Endothelial cell (in vitro differentiated cells): ENCODE measurements around the gene EPHA4. TPM values are rescaled to one million over a fixed set of nuclear protein-coding genes. Genes with fewer than 3 reads are reported as not detected.

Experiments
- DNase-seq: peaks from one replicate; pipeline ENCODE4 v3.0.0; 2021; ENCODE audit warnings: low spot score
- H3K27ac Mint-ChIP-seq: one replicate; pipeline ENCODE4 v1.8.0; 2021; ENCODE audit warnings: mixed read lengths, inconsistent platforms; ENCODE audit not compliant: unreplicated experiment
- H3K27me3 Mint-ChIP-seq: one replicate; pipeline ENCODE4 v1.8.0; 2021; ENCODE audit warnings: mild to moderate bottlenecking, moderate library complexity, mixed read lengths, inconsistent platforms; ENCODE audit not compliant: unreplicated experiment
- H3K36me3 Mint-ChIP-seq: one replicate; pipeline ENCODE4 v1.8.0; 2021; ENCODE audit warnings: mild to moderate bottlenecking, low read depth, mixed read lengths, inconsistent platforms; ENCODE audit not compliant: unreplicated experiment
- H3K4me1 Mint-ChIP-seq: one replicate; pipeline ENCODE4 v1.8.0; 2021; ENCODE audit warnings: mild to moderate bottlenecking, mixed read lengths, inconsistent platforms; ENCODE audit not compliant: unreplicated experiment
- H3K4me3 Mint-ChIP-seq: one replicate; pipeline ENCODE4 v1.8.0; 2021; ENCODE audit warnings: mild to moderate bottlenecking, mixed read lengths, inconsistent platforms; ENCODE audit not compliant: unreplicated experiment
- H3K9me3 Mint-ChIP-seq: one replicate; pipeline ENCODE4 v1.8.0; 2021; ENCODE audit warnings: mixed read lengths, inconsistent platforms; ENCODE audit not compliant: unreplicated experiment
- total RNA-seq: library from RNA; stranded (reverse); fragmentation: NEBNext Ultra II Directional; extraction: Animal tissue kit (Norgen Biotek cat#: 25700); gene quantifications from one replicate; pipeline ENCODE4 v1.2.1, GENCODE V29; 2021; ENCODE audit not compliant: unreplicated experiment
- TF ChIP-seq, protein P1 (sequence below): fragments of 200-600 bp; sonication (generic); IDR thresholded peaks from one replicate; pipeline ENCODE4 v1.5.0; 2021; ENCODE audit warnings: antibody characterized with exemption; ENCODE audit not compliant: unreplicated experiment

The EPHA4 gene
- total RNA-seq, 1 donor from 2014 or later, result 62.0 TPM

DNA sequence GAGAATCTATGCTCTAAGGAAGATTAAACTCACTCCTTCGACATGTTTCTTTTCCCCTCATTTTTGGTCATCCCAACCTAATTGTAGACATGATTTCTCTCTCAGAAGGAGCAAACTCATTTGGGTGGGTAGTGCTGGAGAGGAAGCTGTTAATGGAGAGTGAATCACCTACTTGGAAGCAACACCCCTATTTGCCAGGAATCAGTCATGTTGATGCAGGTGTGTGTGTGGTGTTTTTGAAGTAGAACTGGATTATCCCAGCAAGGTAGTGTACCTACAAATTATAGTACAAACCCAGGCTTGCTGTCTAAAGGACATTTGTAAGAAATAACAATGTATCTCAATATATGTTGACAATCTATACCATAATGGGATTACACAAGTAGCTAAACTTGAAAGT lies 186.4 kb downstream of the EPHA4 start:
- no peaks in the 10 kb centered on the region for H3K4me1 Mint-ChIP-seq
- H3K27me3 Mint-ChIP-seq, result no peaks in the 10 kb centered on the region
- H3K4me3 Mint-ChIP-seq, result no peak overlapping the region
- H3K9me3 Mint-ChIP-seq, result no peaks in the 10 kb centered on the region
- no peaks in the 10 kb centered on the region for H3K36me3 Mint-ChIP-seq
- TF ChIP-seq, protein P1, sequence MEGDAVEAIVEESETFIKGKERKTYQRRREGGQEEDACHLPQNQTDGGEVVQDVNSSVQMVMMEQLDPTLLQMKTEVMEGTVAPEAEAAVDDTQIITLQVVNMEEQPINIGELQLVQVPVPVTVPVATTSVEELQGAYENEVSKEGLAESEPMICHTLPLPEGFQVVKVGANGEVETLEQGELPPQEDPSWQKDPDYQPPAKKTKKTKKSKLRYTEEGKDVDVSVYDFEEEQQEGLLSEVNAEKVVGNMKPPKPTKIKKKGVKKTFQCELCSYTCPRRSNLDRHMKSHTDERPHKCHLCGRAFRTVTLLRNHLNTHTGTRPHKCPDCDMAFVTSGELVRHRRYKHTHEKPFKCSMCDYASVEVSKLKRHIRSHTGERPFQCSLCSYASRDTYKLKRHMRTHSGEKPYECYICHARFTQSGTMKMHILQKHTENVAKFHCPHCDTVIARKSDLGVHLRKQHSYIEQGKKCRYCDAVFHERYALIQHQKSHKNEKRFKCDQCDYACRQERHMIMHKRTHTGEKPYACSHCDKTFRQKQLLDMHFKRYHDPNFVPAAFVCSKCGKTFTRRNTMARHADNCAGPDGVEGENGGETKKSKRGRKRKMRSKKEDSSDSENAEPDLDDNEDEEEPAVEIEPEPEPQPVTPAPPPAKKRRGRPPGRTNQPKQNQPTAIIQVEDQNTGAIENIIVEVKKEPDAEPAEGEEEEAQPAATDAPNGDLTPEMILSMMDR, result no peak
- no peak for DNase-seq
- H3K27ac Mint-ChIP-seq, result no peak overlapping the region

DNA sequence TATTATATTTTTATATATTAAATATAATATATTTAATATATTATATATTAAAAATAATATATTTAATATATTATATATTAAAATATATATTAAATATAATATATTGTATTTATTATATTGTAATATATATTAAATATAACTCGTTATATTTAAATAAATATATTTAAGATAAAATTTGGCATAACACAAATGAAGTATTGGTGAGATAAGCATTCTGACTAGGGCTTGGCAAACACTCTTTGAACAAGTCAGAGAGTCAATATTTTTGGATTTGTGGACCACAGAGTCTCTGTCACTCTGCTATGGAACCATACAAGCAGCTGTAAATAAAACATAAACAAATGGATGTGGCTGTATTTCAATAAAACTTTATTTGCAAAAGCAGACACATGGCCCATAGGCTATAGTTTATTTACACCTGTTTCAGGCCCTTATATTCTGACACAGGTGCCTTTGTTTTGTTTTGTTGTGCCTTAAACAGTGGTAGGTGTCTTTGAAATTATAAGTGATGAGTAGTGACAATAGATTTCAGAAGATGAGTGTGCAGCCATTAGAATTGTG lies 190.1 kb downstream of the EPHA4 start:
- DNase-seq, result no peak
- no peak overlapping the region for H3K4me3 Mint-ChIP-seq
- no peaks in the 10 kb centered on the region for H3K4me1 Mint-ChIP-seq
- no peaks in the 10 kb centered on the region for H3K36me3 Mint-ChIP-seq
- no peaks in the 10 kb centered on the region for H3K27me3 Mint-ChIP-seq
- H3K27ac Mint-ChIP-seq, result no peak overlapping the region
- no peaks in the 10 kb centered on the region for H3K9me3 Mint-ChIP-seq
- TF ChIP-seq, protein P1, result no peak

DNA sequence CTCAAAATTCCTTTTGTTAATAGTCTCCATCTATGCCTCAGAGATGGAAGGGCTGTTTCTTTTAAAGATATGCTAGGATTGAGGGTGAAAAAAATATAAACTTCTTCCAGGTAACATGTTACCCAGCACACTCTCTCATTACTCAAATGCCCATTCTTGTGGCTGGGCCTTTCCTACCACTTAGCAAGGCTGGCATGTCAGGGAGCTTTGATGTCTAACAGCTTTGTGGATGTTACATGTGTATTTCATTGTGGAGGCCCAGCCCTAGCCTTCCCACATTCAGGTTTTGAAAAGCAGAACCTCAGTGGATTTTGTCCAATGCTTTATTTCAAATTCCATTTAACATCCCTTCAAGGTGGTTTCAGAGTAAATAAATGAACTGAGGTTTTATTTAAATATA lies 191.4 kb downstream of the EPHA4 start:
- Mint-ChIP-seq H3K27ac (no peak overlapping the region), H3K4me3 (no peak overlapping the region), H3K9me3 (no peaks in the 10 kb centered on the region), H3K36me3 (no peaks in the 10 kb centered on the region), H3K27me3 (no peaks in the 10 kb centered on the region), H3K4me1 (no peaks in the 10 kb centered on the region)
- DNase-seq, result no peak
- TF ChIP-seq, protein P1, result no peak

DNA sequence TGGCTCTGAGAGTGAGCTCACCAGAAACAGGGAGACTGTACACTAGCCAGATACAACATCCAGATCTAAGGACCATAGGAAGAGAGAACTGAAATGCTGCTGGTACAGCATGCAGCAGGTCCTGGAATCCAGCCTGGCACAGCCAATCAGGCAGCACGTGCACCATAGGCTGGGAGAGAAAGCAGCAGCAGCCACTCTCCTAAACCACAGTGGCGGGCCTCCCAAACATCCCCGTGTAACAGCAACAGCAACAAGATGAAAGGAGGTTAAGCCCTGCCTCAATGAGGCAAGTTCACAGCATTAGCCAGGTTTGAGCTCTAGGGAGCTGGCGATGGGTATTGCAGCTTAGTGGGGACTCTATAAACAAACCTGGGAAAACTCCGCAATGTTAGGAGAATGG lies 192.0 kb downstream of the EPHA4 start:
- Mint-ChIP-seq H3K4me3 (no peak overlapping the region), H3K9me3 (no peaks in the 10 kb centered on the region), H3K27ac (no peak overlapping the region), H3K36me3 (no peaks in the 10 kb centered on the region), H3K4me1 (no peaks in the 10 kb centered on the region), H3K27me3 (no peaks in the 10 kb centered on the region)
- TF ChIP-seq, protein P1, result no peak
- DNase-seq, result no peak

DNA sequence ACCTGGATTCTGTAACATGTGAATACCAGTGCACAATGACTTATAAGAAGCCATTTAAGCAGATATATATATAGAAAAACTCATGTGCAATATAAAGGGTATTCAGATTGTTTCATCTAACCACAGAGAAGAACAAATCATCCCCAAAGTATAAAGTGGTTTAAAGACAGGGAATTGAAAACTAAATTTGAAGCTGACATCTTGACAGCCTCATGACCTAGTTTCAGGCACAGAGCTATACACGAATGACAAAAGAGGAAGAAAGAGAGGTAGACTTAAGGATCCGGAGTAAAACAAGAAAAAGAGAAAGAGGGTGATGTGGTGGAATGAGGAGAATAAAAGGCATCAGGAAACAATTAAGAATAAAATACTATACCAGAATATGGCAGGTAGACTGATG lies 194.5 kb downstream of the EPHA4 start:
- H3K27me3 Mint-ChIP-seq, result no peaks in the 10 kb centered on the region
- H3K9me3 Mint-ChIP-seq, result no peaks in the 10 kb centered on the region
- TF ChIP-seq, protein P1, result no peak
- H3K27ac Mint-ChIP-seq, result no peak overlapping the region
- peaks cover 3% of the 10 kb centered on the region for H3K4me1 Mint-ChIP-seq
- H3K4me3 Mint-ChIP-seq, result no peak overlapping the region
- no peaks in the 10 kb centered on the region for H3K36me3 Mint-ChIP-seq
- no peak for DNase-seq
